ENCODE measurements around the gene PRSS36. TPM values are rescaled to one million over a fixed set of nuclear protein-coding genes. Genes with fewer than 3 reads are reported as not detected.
"Not testable (repeated sequence)": the region's sequence is repeated elsewhere in the genome, so short reads cannot be mapped to it uniquely, and the experiment has no call there.

The PRSS36 gene
- total RNA-seq, 1 experiment from 2014 or later = 1.3 TPM

GRCh38 chr16:31105677-31106213 lies 44.1 kb downstream of the PRSS36 start (continued):
- TF ChIP-seq USF2 (CRISPR knock-in tag; IDR thresholded peaks at IDR 0.05) (peak; percentile 45), GABPB1 (CRISPR knock-in tag; IDR thresholded peaks at IDR 0.05) (peak; percentile 85), USF1 (CRISPR knock-in tag; IDR thresholded peaks at IDR 0.05) (peak; percentile 21; the same call in 1 of the 2 replicates), PRRX2 (CRISPR knock-in tag; IDR thresholded peaks at IDR 0.05) (no peak), HMGA2 (CRISPR knock-in tag; IDR thresholded peaks at IDR 0.05) (peak; percentile 10; the same call in 1 of the 2 replicates)

- H3K9me3 Mint-ChIP-seq; H3K36me3 Mint-ChIP-seq; H3K4me1 Mint-ChIP-seq; ATAC-seq; H3K27ac Mint-ChIP-seq; POLR2A ChIA-PET; DNase-seq (ENCODE audit: low spot score); H3K4me3 Mint-ChIP-seq: not testable (repeated sequence)
- peaks cover 11% of the 10 kb centered on the region for H3K27me3 Mint-ChIP-seq (ENCODE audit: low read depth)
- CTCF ChIA-PET = interaction anchor here (0.6 to 3.3 kb wide), 5 partner anchors 41 to 333 kb away, joined by 3 to 11 read pairs (median 4); partner anchors contain the start of gene HSD3B7
Measured at GRCh38 chr16:31100876-31101641, 48.8 kb downstream of the PRSS36 start.

DNA sequence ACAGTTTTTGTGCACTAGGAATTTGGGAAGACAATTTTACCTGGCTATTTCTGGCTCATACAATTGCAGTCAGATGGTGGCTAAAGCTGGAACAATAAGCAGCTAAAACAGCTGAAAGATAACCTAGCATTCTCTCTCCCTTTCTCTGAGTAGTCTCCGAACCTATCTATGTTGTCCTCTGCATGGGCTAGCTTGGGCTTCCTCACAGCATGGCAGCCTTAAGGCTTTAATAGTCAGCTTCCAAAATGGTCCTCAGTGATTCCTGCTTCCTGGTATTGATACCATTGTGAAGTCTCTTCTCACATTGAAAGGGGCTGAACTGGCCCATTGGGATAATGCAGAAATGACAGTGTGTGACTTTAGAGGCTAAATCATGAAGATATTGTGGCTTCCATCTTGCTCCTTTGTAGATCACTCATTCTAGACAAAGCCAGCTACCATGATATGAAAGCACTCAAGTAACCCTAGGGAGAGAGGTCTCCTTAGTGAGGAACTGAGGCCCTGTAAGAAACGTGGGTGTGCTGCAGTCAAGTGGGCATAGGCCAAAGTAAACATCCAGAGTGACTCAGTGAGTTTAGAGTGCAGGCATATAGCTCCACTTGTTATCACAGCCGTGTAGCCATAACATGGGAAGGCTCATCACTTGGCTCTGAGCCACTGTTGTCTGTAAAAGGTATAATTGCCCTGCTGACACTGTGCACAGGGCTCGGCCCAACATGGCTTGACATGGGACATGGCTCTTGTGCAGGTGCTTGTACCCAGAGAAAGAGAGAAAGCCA lies 49.8 kb downstream of the PRSS36 start:
- Mint-ChIP-seq H3K9me3 (0 out of 2 replicates have a peak, but pooled peaks cover 4% of the 10 kb centered on the region), H3K36me3 (no peaks in the 10 kb centered on the region), H3K27ac (no peak overlapping the region), H3K27me3 (ENCODE audit: low read depth) (peaks cover 11% of the 10 kb centered on the region), H3K4me3 (no peak overlapping the region), H3K4me1 (peaks cover 5% of the 10 kb centered on the region)
- ChIA-PET POLR2A (no interaction called here), CTCF (interaction anchor here (1.6 to 3.3 kb wide), 2 partner anchors 42 to 115 kb away, joined by 8 to 11 read pairs; partner anchors contain the start of gene HSD3B7)
- no peak for DNase-seq (ENCODE audit: low spot score)
- no peak for ATAC-seq
- TF ChIP-seq ZNF232 (CRISPR knock-in tag; IDR thresholded peaks at IDR 0.05) (no peak), TCF7 (CRISPR knock-in tag; IDR thresholded peaks at IDR 0.05; ENCODE audit: low read depth) (no peak), FOXP1 (CRISPR knock-in tag; IDR thresholded peaks at IDR 0.05; ENCODE audit: borderline replicate concordance) (no peak), ATF2 (CRISPR knock-in tag; IDR thresholded peaks at IDR 0.05; ENCODE audit: borderline replicate concordance, low read depth) (no peak), IRF2 (CRISPR knock-in tag; IDR thresholded peaks at IDR 0.05; ENCODE audit: borderline replicate concordance, low read depth) (no peak), ATF1 (CRISPR knock-in tag; IDR thresholded peaks at IDR 0.05) (no peak), ZNF416 (CRISPR knock-in tag; IDR thresholded peaks at IDR 0.05) (no peak)

GRCh38 chr16:31094424-31095120 lies 55.3 kb downstream of the PRSS36 start, which contains the start of gene VKORC1:
TSS of gene VKORC1 (minus strand) at chr16:31094797. CDS start at chr16:31094729, 68 bp downstream.
- DNase-seq (ENCODE audit: low spot score) = peak; percentile 95
- Mint-ChIP-seq H3K36me3 (peaks cover 12% of the 10 kb centered on the region), H3K4me1 (peaks cover 14% of the 10 kb centered on the region), H3K27ac (peak within 1 kb of the TSS; percentile 84), H3K9me3 (0 out of 2 replicates have a peak, but pooled peaks cover 4% of the 10 kb centered on the region), H3K27me3 (ENCODE audit: low read depth) (peaks cover 2% of the 10 kb centered on the region; the same call in 1 of the 2 replicates), H3K4me3 (peak within 1 kb of the TSS; percentile 87)
- ChIA-PET CTCF (interaction anchor here (0.6 to 3.2 kb wide), 6 partner anchors 13 to 147 kb away, joined by 3 to 24 read pairs (median 4); partner anchors contain the start of genes HSD3B7, ZNF646 and ZNF668), POLR2A (interaction anchor here (0.8 kb wide), 1 partner anchor 21 kb away, joined by 3 read pairs; the partner anchor contains the start of genes ZNF646 and ZNF668)
- peak; percentile 94 for ATAC-seq
- TF ChIP-seq GRHL2 (CRISPR knock-in tag; IDR thresholded peaks at IDR 0.05; ENCODE audit: insufficient replicate concordance, severe bottlenecking) (no peak), CREM (CRISPR knock-in tag; IDR thresholded peaks at IDR 0.05) (peak; percentile 57; the same call in 1 of the 2 replicates), FOXK1 (CRISPR knock-in tag; IDR thresholded peaks at IDR 0.05) (peak; percentile 48; the same call in 1 of the 2 replicates), GABPB1 (CRISPR knock-in tag; IDR thresholded peaks at IDR 0.05) (peak; percentile 71), E2F4 (CRISPR knock-in tag; IDR thresholded peaks at IDR 0.05; ENCODE audit: borderline replicate concordance, low read depth) (0 out of 2 replicates have a peak, but pooled peaks have one; percentile 26)
